Astrocyte of the hippocampus (primary cell): ENCODE results near the gene MBOAT2.
"Not testable (repeated sequence)": the region's sequence is repeated elsewhere in the genome, so short reads cannot be mapped to it uniquely, and the experiment has no call there.

ENCODE experiments used
- DNase-seq: peaks from one replicate; pipeline ENCODE4 v3.0.0; 2011; ENCODE audit warnings: low read depth, low spot score

MBOAT2 gene

DNA sequence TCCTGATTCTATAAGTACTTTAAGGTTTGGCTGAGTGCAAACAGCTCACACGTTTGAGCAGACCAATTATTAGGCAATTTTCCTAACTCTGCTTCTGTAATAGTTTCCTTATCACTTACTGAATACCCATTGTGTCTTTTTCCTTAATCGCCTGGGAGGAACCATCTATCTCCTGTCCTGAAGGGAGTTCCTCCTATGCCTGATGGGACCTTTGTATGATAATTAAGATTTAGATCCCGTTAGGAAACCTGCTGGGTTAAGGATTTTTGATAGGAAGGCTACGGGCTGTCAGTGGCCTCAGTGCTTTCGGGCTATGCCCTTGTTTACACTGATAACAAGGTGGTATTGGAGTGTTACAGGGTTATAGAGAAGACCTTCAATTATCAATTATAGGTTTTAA lies 106.8 kb downstream of the MBOAT2 start:
- DNase-seq = not testable (repeated sequence)

DNA sequence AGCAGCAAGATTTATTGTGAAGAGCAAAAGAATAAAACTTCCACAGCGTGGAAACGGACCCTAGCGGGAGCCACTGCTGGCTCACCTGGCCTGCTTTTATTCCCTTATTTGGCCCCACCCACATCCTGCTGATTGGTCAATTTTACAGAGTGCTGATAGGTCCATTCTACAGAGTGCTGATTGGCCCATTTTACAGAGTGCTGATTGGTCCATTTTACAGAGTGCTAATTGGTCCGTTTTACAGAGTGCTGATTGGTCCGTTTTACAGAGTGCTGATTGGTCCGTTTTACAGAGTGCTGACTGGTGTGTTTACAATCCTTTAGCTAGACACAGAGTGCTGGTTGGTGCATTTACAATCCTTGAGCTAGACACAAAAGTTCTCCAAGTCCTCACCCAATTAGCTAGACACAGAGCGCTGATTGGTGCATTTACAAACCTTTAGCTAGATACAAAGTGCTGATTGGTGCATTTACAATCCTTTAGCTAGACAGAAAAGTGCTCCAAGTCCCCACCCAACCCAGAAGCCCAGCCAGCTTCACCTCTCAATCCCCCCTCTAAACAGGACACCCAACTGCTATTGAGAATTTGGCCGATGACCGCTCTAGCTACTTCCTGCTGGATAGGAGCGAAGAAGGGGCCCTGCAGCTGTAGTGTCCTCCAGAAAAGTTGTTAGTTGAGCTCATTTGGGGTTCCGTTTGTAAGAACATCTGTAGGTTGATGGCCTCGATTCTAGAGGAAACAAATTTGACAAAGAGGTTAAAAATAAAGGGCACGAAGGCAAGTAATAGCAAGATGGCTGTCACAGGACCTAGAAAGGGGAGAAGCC lies 108.2 kb downstream of the MBOAT2 start:
- not testable (repeated sequence) for DNase-seq

DNA sequence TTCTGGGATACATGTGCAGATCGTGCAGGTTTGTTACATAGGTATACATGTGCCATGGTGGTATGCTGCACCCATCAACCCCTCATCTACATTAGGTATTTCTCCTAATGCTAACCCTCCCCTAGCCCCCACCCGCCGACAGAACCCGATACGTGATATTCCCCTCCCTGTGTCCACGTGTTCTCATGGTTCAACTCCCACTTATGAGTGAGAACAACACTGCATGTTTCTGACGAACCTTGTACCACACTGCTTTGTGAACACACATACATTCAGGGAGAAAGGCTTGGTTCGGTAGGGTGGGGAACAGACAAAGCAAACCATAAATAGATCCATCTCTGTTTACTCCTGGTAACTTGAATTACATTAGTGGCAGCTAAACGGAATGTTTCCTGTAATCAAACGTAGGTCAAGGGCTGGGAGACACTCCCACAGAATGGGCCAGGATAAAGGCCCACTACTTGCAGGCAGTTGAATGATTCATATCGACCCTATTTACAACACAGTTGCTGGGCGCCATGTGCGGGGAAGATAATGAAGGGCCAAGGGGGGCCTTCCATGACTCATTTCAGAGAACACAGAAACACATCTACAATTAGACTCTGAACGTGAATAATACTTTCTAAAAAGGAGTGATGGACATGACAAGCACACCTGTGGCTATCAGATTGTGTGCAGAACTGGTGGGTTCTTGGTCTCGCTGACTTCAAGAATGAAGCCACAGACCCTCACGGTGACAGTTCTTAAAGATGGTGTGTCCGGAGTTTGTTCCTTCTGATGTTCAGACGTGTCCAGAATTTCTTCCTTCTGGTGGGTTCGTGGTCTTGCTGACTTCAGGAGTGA lies 109.3 kb downstream of the MBOAT2 start:
- peak; percentile 55 for DNase-seq

DNA sequence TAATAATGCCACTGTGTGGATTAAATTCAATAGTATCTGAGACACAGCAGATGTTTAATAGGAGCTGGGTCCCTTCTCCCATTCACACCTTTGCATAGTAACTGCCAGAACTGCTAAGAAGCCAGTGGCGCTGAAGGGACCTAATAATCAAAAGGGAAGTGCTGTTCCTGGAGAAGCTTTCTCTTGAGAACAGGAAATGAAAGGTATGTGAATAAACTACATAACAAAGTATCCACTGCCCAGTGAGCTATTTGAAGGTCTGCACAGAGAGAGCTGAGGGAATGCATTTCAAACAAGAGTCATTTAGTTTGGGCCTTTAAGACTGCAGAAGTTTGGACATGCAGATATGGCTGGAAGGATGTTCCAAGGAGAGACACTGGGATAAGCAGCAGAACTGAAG lies 110.0 kb downstream of the MBOAT2 start:
- no peak for DNase-seq

DNA sequence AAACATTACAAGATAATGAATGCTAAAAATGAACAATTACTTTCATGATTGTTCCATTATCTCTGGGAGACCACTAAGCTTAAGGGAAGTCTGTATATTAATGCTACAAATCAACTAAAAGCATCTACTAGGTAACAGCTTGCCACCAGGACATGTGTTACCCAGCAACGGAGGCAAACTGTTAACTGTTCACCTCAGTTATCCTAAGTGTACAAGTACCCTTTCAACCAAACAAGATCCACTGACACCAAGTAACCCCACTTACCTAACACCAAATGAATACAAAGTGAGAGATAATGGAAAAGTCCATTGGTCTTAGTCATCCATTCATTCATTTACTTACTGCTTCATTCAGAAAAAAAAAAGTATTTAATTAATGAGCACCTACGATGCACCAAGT lies 111.4 kb downstream of the MBOAT2 start:
- no peak for DNase-seq

DNA sequence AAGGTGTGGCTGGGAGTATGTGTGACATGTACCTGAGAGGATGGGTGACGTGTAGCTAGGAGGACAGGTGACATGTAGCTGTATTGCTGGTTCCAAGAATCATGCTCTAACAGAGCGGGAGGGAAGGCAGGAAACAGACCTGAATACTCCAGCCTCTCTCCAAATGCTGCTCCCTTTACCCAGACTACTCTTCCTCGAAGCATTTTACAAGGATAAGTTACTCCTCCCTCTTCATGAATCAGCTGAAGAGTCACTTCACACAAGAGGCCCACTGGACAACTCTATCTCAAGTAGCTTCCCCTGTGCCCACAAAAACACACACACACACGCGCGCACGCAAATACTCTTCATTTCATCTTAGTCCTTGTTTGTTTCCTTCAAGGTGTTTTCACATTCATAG lies 113.5 kb downstream of the MBOAT2 start:
- no peak for DNase-seq

DNA sequence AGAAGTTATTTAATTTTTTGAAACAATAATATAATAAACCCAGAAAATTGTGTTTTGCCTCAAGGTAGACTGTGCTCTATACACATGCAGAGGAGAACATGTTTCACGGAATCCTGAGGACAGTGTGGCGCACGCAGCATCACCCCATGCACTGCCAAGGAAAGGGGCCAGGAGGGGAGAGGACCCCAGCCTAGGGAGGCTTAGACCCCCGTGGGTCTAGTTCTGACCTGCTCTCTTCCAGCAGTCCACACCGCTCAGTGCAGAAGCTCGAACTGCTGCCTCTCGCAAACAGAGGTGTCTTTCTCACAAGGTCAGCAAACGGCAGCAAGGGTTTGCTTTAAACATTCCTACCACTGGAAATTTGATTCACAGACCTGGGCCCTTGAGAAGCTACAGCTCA lies 114.5 kb downstream of the MBOAT2 start:
- DNase-seq = no peak

DNA sequence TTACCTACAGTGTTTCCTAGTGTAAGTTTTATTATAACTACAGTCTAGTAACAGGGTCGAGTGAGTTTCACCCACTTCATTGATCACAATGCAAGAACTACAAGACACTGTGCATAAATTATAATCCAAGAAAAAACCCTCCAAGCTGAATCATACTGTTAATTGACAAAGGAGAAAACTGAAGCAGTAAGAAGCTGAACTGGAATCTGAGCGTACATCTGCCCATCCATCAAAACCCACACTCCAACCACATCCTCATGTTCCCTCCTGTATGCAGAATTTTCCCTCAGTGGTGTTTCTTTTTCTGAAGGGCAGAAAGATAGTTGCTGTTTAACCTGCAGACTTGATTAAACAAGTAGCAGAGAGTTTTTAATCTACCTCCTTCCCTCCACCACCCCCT lies 116.6 kb downstream of the MBOAT2 start:
- DNase-seq = peak; percentile 16

DNA sequence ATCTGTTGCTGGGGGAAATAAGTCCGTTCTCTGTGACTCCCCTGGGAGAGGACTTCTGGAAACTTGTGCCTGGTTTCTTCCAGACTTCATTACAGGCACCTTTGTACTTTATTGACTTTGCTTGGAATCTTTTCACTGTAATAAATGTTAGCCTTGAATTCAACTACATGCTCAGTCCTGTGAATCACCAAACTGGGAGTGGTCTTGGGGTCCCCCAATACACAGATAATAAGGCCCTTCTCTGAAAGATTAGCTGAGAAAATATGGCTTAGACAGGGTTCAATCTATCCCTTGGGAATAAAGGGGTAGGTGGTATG lies 117.3 kb downstream of the MBOAT2 start:
- no peak for DNase-seq

DNA sequence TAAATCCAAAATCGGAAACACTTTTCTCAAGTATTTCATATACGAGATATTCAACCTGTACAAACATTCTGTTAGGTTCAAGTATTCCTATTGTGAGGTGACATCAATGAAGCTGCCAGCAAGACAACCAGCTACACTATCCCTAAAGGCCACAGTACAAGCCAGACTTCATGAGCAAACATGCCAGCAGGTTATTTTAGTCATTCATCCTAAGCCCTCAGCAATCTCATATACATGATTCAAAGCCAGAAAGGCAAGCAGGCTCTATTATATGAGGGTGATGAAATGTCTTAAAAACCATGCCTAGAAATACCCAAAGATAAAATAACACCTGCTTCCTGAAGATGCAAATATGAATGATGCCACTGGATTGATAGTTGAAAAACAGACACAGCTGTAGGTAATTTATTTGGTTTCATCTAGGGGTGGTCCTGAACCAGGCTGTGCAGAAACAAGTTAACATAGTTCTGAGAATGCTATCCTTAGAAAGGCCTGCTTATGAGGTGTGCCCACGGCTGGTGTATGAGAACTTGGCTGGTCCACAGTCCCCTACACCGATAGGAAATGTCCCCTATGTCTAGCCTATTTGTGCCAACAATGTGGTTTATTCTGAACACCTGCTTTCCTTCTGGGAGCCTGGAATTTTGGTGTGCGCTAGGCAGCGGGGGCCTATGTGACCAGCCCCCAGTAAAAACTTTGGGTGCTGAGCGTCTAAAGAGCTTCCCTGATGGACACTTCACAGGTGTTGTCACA lies 117.9 kb downstream of the MBOAT2 start:
- no peak for DNase-seq

DNA sequence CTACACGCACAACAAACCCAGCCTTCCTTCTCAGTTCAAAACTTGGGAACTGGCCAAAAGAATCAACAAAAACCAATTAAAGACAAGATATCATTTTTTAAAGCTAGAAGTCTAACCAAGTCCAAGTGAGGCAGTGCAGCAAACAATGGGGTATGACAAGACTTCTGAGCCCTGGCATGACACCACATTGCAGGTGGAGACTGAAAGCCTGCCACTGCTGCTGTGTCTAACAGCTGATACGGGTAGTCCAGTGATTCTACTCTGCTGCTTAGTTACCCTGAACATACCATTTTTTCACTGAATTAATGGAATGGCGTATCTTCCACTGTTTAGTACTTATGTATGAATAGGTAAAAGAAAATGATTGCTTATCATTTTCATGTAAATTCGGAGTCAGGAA lies 118.7 kb downstream of the MBOAT2 start:
- no peak for DNase-seq

DNA sequence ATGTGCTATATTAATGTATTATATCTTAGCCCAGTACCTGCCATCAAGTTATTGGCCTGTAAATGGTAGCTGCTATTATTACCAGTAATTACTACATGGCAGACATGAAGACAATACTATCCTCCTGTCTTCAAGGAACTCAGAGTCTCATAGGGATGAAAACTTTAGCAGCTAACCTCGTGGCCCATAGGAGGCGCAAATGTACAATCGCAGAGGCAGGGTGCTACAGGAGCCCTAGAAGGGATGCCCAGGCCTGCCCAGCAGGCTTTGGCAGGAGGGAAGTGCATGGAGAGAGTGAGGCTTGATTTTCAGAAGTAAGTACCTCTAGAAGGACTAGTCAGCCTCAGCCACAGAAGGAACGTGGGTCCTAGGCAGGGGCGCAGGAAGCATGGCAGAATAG lies 121.4 kb downstream of the MBOAT2 start:
- DNase-seq = peak; percentile 19

DNA sequence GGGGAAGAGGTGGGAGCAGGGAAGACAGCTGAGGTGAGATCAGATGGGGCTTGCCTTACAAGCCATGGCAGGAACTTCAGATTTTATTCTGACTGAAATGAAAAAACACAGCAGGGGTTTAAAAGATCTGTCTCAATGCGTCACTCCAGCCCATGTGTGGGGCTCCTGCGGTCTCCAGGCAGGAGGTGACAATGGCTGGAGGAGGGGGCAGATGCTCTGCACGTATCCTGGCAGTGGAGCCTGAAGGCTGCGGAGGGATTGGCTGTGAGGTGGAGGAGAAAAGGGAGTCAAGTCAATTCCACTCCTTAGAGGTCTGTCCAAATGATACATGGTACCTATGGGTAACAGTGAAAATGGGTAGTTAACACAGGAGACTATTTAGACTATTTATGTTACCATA lies 125.6 kb downstream of the MBOAT2 start:
- no peak for DNase-seq

DNA sequence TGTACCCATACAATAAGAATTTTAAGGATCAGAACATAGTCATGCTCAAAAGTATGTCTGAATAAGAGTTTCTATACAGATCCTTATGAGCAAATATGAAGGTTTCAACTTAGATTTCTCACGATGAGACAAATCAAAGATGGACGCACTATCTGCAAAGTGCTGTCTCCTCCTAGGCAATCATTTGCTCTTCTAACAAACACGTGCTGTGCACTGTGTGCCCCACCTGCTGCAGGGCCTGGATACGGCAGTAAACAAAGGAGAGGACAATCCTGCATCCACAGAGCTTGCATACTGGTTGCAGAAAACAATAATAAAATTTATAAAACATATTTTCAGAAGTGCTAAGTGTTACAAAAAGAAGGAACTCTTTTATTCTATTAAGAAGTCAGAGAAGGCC lies 126.2 kb downstream of the MBOAT2 start:
- DNase-seq = no peak

DNA sequence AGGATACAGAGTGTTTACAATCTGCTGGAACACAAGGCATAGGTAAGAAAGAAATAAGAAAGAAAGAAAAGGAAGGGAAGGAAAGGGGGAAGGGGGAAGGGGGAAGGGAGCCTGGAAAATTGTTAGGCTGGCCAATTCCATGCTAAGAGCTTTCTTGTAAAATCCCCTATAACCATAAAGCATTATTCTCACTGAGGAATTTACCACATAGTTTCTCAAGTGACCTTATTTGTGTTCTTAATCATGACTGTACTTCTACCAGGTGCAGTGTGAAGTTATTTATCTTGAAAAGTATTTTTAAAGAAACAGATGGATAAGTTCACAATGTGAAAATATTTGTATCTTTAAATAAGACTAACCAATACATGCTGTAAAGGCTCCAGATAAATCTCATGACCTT lies 126.9 kb downstream of the MBOAT2 start:
- DNase-seq = peak; percentile 32

DNA sequence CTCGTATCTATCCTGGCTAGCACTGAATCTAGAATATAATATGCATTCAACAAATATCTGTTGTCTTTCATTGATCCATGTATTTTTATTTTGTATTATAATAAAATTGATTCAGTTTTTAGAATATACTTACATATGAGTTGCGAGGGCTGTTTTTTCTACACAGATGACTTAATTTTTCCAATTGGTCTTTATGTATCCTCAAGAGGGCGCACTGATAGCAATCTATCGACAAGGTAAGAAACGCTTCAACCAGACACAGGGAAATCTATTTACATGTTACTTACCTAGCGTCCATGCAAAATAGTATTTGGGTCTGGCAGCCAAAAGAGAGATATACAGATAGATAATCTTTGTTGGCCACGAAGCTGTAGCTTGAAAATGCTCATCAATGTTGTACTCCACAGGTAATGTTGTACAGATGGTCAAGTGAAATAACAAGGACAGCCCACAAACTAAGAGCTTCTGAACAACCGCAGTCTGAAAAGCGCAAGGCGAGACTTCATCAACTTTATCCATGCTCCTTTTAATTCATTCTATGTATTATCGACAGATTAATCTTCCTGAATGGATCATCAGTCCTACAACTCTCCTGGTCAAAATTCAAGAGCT lies 130.6 kb downstream of the MBOAT2 start:
- peak; percentile 67 for DNase-seq

DNA sequence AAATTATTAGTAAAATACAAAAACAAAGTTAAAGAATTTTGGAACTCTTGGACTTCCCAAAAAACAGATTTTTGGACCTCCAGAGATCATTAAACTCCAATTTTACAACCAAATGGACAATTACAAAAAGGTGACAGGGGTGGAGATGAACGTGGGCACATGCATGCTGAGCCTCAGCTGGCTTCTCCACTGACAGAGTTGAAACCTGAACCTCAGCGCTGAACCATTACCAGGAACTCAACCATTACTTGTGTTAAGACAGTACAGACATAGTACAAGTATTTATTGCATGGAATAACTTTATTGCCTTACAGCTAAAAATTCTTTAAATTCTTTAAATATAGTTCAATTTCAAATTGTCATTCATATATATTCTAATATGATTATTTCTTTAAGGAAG lies 133.0 kb downstream of the MBOAT2 start:
- DNase-seq = no peak

DNA sequence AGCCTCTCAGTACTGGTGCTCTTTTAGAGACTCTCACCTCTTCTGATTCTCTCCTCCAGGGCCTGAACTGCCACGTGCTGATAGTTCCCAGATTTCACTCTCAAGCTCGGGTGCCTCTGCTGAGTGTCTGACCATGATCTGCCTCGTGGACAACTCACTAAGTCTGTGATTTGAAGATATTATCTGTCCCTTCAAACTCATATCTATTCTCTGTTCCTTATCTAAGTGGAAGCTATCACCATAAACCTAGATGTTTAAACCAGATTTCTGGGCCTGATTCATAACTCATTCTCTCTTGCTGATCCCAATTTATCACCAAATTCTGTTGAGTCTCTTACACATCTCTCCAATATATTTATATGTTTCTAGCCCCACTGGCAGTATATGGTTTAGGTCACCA lies 136.1 kb downstream of the MBOAT2 start:
- no peak for DNase-seq

DNA sequence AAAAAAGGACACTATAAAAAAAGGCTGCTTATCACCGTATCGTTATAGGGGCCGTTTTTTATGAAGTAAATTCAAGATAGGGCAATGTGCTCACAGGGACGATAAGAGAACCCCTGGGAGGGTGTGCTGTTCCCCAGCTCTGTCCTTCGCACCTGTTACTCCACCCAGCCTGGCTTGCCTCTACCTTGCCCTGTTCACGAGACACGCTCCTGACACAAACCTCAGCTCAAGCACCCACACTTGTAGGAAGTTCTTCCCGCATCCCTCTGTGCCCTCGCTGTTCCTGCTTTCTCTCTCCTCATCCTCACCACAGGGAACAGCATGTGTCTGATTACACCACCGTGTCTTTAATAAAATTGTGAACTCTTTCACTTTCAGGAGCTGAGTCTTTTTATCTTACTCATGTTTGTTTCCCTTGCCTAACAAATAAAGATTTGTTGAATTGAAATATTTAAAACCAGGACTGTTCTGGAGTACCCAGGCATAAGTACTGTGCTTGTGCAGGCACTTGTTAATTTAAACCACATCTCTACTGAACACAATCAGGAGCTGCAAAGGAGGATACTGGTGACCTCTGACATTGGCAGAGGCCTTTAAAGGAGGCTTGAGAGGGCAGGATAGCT lies 140.0 kb downstream of the MBOAT2 start:
- DNase-seq = no peak

DNA sequence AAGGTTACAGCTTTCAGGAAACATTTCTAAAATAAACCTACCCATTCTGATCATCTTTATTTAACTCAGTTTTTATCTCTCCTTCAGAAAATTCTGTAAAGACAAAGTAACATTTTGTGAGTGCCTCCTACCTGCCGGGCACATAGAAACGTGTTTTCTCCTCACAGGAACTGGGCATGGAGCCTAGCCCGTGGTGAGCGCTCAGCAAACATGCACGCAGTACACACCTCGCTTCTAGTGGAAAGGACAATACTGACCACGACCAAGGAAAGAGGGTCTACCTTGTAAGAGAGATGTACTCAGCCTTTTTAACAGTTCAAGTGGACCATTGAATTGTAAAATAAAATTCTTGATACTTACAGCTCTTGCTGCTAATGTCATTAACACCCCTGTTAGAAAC lies 141.3 kb downstream of the MBOAT2 start:
- no peak for DNase-seq

DNA sequence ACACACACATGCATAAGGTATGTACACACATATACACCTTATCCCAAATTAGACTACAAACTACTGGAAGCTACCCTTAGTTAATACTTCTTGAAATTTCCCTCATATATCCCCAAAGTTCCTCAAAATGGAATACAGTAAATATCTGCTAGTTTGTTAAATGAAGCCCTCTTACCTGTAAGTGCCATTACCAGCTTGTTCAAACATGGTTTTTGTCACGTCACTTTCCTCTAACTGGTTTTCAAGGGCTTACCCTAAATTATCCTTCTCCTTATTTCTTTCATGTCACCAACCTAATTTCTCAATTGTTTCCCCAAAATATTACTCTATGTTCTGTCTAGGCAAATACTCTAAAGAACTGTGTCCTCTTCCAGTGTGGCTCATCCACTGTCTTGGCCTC lies 141.7 kb downstream of the MBOAT2 start:
- no peak for DNase-seq

DNA sequence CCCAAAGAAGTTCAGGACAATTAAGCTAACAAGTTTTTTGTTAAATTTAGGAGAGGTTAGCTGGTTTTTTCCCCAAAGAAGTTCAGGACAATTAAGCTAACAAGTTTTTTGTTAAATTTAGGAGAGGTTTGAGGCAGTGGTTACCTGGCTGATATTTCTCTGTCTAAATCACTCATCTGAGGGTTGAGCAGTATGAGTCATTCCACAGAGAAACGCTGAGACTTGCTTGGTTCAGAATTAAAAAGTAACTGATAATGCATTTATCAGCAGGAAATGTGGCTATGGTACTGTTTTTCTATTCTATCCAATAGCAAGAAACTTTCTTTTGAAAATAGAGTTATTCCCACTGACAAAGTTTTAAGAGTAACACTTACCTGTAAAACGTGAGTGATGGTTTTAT lies 143.2 kb downstream of the MBOAT2 start:
- DNase-seq = peak; percentile 31
